ENCODE data around the gene TCP11L1. TPM values are rescaled to one million over a fixed set of nuclear protein-coding genes. Genes with fewer than 3 reads are reported as not detected.

Gene TCP11L1, protein sequence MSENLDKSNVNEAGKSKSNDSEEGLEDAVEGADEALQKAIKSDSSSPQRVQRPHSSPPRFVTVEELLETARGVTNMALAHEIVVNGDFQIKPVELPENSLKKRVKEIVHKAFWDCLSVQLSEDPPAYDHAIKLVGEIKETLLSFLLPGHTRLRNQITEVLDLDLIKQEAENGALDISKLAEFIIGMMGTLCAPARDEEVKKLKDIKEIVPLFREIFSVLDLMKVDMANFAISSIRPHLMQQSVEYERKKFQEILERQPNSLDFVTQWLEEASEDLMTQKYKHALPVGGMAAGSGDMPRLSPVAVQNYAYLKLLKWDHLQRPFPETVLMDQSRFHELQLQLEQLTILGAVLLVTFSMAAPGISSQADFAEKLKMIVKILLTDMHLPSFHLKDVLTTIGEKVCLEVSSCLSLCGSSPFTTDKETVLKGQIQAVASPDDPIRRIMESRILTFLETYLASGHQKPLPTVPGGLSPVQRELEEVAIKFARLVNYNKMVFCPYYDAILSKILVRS
- total RNA-seq: 22.7 TPM
- polyA plus RNA-seq: 9.2 TPM

DNA sequence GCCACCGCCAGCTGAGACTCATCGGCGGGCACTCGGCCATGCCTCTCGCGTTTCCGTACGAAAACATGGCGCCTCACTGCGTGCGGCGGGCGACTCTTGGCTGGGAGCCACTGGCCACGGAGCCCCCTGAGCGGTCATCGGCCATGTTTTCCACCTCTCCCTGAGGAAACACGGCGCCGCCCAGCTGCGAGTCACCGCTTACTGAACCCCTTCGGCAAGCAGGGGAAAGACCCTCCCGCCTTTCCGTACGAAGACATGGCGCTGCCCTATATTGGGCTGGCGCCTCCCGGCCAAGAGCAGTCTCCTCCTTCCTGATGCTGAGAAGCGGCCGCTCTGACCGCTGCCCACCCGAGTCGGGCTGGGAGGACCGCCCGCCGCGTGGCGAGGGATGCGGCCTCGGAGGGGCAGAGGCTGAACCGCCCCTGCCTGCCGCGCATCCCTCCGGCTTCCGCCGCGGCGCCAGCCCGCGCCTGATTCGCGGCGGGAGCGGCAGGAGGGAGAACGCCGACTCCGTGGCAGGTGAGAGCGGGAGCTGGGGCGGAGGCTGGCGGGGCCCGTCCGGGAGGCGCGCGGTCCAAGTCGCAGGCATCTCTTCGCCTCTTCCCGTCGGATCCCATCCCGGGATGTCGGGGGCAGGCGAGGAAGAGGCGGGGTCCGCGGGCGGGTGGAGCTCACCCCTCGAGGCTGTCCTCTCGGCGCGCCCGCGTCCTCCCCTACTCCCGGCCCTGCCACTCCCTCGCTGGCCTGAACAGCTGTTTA lies at the start of gene TCP11L1:
TCP11L1 (plus strand) TSS at position 299 of the 759 bp plus-strand sequence. CDS start 4,202 bp downstream, outside the sequence.
- WGBS: under 1% methylated on average over 84 of the region's 84 CpGs
- peak within 1 kb of the TSS; percentile 78 for H3K4me3 ChIP-seq (ENCODE audit: low read depth, low read length)
- peaks cover 1% of the 10 kb centered on the region for H3K4me1 ChIP-seq (ENCODE audit: insufficient read depth)
- DNase-seq (ENCODE audit: extremely low spot score): peak; percentile 84
- no peaks in the 10 kb centered on the region for H3K36me3 ChIP-seq (ENCODE audit: insufficient read depth)
- H3K27ac ChIP-seq (ENCODE audit: low read depth): peak within 1 kb of the TSS; percentile 92

DNA sequence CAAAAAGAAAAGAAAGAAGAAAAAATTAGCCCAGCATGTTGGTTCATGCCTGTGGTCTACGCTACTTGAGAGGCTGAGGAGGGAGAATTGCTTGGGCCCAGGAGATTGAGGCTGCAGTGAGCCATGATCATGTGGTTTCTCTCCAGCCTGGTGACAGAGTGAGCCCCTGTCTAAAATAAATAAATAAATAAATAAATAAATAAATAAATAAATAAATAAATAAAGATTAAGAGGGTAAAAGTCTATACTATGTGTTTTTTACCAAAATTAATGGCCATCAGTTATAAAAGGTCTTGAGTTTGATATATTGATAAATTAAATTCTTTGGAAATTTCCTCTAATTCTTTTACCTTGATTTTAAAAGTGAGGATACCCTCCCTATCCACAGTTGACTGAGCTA lies 48.9 kb upstream of the TCP11L1 start:
- Histone ChIP-seq H3K4me1 (ENCODE audit: insufficient read depth) (no peaks in the 10 kb centered on the region), H3K36me3 (ENCODE audit: insufficient read depth) (no peaks in the 10 kb centered on the region), H3K27ac (ENCODE audit: low read depth) (no peak overlapping the region), H3K4me3 (ENCODE audit: low read depth, low read length) (no peak overlapping the region)
- 40% methylated on average over 1 of the region's 1 CpG for WGBS
- DNase-seq (ENCODE audit: extremely low spot score): no peak

DNA sequence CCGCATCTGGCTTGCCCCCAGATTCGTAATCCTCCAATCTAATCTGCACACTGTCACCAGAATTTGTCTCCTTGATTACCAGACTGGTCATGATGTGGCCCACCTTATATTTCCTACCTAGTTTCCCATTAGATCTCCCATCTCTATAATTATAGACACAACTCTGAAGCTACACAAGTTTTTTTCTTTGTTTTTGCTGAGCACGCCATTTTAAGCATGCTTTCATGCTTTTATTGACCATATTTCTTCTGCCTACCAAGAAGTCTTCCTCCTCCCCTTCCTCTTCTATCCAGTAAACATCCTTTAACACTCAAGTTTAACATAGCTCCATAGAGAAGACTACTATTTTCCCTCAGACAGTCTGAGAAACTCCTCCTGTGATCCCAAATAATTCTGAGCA lies 47.9 kb upstream of the TCP11L1 start:
- DNase-seq (ENCODE audit: extremely low spot score): no peak
- WGBS: 83% methylated on average over 3 of the region's 3 CpGs
- no peaks in the 10 kb centered on the region for H3K36me3 ChIP-seq (ENCODE audit: insufficient read depth)

DNA sequence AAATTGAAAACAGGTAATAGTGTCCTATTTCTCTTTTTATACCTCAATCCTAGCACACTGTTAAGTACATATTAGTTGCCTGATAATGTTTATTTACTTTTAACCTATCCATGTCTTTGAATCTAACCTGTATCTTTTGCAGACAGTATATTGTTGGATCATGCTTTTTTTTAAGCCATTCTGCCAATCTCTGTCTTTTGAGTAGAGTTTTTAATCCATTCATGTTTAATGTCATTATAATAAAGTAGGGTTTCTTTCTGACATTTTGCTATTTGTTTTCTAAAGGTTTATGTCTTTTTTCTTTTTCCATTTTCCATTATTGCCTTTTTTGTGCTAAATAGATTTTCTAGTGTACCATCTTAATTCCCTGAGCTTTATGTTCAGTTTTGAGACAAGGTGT lies 47.5 kb upstream of the TCP11L1 start:
- no peaks in the 10 kb centered on the region for H3K4me1 ChIP-seq (ENCODE audit: insufficient read depth)
- H3K36me3 ChIP-seq (ENCODE audit: insufficient read depth): no peaks in the 10 kb centered on the region
- no peak for DNase-seq (ENCODE audit: extremely low spot score)
- no peak overlapping the region for H3K4me3 ChIP-seq (ENCODE audit: low read depth, low read length)
- H3K27ac ChIP-seq (ENCODE audit: low read depth): no peak overlapping the region

More for the DNA sequence above, 47.9 kb upstream of the TCP11L1 start:
- no peaks in the 10 kb centered on the region for H3K4me1 ChIP-seq (ENCODE audit: insufficient read depth)
- H3K27ac ChIP-seq (ENCODE audit: low read depth): peak overlapping the region; percentile 10
- no peak overlapping the region for H3K4me3 ChIP-seq (ENCODE audit: low read depth, low read length)

DNA sequence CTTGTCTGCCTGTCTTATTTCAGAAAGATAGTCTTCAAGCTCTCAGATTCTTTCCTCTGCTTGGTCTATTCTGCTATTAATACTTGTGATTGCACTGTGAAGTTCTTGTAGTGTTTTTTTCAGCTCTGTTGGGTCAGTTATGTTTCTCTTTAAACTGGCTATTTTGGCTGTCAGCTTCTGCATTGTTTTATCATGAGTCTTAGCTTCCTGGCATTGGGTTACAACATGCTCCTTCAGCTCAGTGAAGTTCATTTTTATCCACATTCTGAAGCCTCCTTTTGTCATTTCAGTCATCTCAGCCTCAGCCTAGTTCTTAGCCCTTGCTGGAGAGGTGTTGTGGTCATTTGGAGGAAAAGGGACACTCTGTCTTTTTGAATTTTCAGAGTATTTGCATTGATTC lies 39.2 kb upstream of the TCP11L1 start:
- H3K4me1 ChIP-seq (ENCODE audit: insufficient read depth): no peaks in the 10 kb centered on the region
- H3K36me3 ChIP-seq (ENCODE audit: insufficient read depth): no peaks in the 10 kb centered on the region
- H3K27ac ChIP-seq (ENCODE audit: low read depth): no peak overlapping the region
- no peak for DNase-seq (ENCODE audit: extremely low spot score)
- no peak overlapping the region for H3K4me3 ChIP-seq (ENCODE audit: low read depth, low read length)

DNA sequence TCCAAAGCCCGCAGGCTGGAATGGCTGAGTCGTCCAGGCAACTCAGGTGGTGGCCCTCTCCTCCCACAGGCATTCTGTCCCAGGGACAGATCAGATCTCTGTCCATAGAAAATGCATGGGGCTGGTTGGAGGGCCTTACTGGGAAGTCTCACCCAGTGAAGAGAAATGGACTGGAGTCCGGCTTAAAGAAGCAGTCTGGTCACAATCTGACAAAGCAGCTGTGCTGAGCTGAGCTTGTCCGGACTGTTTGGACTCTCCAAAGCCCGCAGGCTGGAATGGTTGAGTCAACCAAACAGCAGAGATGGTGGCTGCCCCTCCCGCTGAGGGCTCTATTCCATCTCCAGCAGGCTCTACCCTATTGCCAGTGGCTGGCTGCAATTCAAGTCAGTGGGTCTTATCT lies 38.1 kb upstream of the TCP11L1 start:
- no peaks in the 10 kb centered on the region for H3K36me3 ChIP-seq (ENCODE audit: insufficient read depth)
- DNase-seq (ENCODE audit: extremely low spot score): no peak
- no peaks in the 10 kb centered on the region for H3K4me1 ChIP-seq (ENCODE audit: insufficient read depth)
- 83% methylated on average over 6 of the region's 6 CpGs for WGBS
- no peak overlapping the region for H3K4me3 ChIP-seq (ENCODE audit: low read depth, low read length)
- H3K27ac ChIP-seq (ENCODE audit: low read depth): no peak overlapping the region

DNA sequence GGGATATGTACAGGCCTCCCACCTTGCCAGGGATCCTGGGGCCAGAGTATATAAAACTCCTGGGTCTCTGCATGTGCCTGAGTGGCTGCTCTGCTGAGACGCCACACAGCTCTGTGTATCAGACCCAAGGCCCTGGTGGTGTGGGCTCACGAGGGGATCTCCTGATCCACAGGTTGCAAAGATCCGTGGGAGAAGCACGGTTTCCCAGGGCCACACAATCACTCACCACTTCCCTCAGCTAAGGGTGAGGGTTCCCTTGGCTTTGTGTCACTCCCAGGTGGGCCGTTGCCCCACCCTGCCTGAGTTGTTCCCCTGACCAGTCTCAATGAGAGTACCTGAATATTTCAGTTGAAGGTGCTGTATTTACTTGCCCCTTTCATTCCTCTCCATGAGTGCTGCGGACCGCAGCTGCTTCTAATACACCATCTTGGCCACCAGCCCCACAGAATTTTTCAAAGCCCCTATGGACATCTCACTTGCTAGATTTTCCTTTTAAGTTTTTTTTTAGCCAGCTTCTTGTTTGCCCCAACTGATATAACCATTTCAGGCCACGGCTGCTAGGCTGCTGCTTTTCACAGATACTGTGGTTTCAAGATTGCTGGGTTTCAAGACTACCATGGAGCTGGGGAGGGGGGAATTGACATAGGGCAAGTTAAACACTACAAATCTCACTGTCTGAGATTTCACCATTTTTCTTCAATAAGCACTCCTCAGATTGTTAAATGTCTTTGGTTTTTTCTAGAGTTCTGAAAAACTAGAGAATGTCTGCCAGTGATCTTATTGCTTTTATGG lies 37.4 kb upstream of the TCP11L1 start:
- H3K4me1 ChIP-seq (ENCODE audit: insufficient read depth): no peaks in the 10 kb centered on the region
- WGBS: 86% methylated on average over 8 of the region's 8 CpGs
- no peak overlapping the region for H3K27ac ChIP-seq (ENCODE audit: low read depth)
- H3K4me3 ChIP-seq (ENCODE audit: low read depth, low read length): no peak overlapping the region
- no peak for DNase-seq (ENCODE audit: extremely low spot score)
- H3K36me3 ChIP-seq (ENCODE audit: insufficient read depth): no peaks in the 10 kb centered on the region

DNA sequence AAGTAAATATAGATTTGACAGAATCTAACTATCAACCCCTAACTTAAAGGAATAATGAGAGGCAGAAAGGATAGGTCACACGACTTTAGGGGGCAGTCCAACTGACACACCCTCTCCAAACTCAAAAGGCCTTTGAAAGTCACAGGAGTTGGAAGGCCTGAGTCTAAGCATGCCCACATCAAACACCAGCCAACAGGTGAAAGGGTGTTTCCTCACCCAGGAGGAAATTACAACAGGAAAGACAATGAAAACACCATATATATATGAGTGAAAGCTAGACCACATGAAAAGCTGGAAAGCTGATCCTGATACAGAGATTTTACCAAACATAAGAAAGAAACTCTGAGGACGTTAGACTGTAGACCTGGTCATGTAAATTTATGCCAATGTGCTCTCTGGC lies 34.2 kb upstream of the TCP11L1 start:
- Histone ChIP-seq H3K27ac (ENCODE audit: low read depth) (no peak overlapping the region), H3K4me3 (ENCODE audit: low read depth, low read length) (no peak overlapping the region), H3K4me1 (ENCODE audit: insufficient read depth) (no peaks in the 10 kb centered on the region), H3K36me3 (ENCODE audit: insufficient read depth) (no peaks in the 10 kb centered on the region)
- DNase-seq (ENCODE audit: extremely low spot score): no peak
- 46% methylated on average over 2 of the region's 2 CpGs for whole genome bisulfite sequencing

DNA sequence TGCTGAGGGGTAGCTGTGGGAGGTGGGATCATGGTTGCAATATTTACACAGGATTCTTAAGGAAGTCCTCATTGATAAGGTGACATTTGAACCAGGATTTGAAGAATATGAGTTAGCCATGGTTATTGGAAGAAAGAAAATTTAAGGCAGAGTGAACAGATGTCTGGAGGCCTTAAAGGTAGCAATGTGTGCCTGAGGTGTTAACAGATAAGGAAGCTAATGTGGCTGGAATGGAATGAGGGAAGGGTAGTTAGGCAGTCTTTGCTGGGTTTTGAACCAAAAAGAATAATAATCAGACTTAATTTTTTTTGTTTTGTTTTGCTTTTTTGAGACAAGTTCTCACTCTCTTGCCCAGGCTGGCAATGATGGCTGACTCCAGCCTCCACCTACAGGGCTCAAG lies 33.4 kb upstream of the TCP11L1 start:
- Histone ChIP-seq H3K27ac (ENCODE audit: low read depth) (no peak overlapping the region), H3K4me1 (ENCODE audit: insufficient read depth) (no peaks in the 10 kb centered on the region), H3K36me3 (ENCODE audit: insufficient read depth) (no peaks in the 10 kb centered on the region), H3K4me3 (ENCODE audit: low read depth, low read length) (no peak overlapping the region)
- DNase-seq (ENCODE audit: extremely low spot score): no peak

DNA sequence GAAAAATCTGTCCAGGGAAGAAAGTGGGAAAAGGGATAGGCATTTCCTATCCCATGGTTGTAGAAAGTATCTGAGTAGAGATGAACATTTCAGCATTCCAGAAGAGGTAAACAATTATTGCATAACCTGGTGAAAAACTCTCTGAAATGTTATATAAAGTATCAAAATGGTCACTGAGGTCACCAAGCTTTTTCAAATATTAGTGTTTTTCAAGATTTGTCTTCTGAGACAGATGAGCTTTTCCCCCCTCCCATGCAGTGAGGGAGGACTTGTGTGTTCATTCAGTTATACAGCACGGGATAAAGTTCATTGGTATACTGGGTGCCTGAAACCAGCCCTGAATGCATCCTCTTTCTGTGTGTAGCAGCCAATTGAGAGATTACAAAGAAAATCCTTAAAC lies 25.6 kb upstream of the TCP11L1 start:
- Histone ChIP-seq H3K27ac (ENCODE audit: low read depth) (no peak overlapping the region), H3K4me3 (ENCODE audit: low read depth, low read length) (no peak overlapping the region), H3K4me1 (ENCODE audit: insufficient read depth) (no peaks in the 10 kb centered on the region), H3K36me3 (ENCODE audit: insufficient read depth) (no peaks in the 10 kb centered on the region)
- DNase-seq (ENCODE audit: extremely low spot score): no peak
- WGBS: 36% methylated on average over 1 of the region's 1 CpG

DNA sequence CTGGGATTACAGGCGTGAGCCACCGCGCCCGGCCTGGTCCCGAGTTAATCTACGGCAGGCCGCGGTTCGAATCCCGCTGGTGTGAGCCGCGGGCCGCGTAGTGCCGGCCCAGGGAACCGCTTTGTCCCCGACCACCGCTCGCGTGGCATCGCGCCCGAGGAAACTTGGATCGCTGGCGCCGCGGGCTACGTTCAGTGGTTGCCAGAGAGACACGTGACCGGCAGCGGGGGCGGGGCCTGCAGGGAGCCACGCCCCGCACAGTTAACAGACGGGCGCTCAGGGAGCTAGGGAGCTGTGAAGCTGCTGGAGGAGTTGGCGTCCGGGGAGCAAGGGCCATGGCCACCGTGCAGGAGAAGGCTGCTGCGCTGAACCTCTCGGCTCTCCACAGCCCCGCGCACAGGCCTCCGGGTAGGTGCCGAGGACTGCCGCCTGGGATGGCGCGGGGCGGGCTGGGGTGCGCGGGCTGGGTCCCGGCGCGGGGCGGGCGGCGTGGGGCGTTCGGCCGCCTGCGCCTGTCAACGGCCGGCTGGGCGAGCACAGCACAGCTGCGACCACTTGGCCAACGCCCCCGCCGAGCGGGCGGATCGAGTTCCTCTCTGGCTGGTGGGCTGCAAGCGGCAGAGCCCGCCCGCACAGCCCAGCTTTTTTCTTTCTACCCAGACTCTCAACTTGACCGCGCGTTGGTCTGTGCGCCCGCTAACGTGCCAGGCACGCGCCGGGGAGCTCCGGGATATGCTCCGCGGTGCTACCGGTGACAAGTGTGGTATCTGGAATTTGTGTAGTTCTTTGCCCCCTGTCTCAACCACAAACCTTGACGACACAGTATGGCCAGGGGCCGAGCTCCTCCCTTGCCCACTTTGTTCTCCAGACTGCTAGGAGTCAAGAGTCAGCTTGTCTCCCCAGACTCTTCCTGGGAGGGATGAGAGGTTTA lies 23.5 kb upstream of the TCP11L1 start, which contains the start of gene DEPDC7:
DEPDC7 (plus strand) TSS at position 258 of the 931 bp plus-strand sequence; CDS start at position 336, 78 bp downstream.
- H3K36me3 ChIP-seq (ENCODE audit: insufficient read depth): no peaks in the 10 kb centered on the region
- no peak within 1 kb of the TSS for H3K27ac ChIP-seq (ENCODE audit: low read depth)
- H3K4me3 ChIP-seq (ENCODE audit: low read depth, low read length): peak within 1 kb of the TSS; percentile 82
- H3K4me1 ChIP-seq (ENCODE audit: insufficient read depth): no peaks in the 10 kb centered on the region
- WGBS: 3% methylated on average over 89 of the region's 89 CpGs
- DNase-seq (ENCODE audit: extremely low spot score): peak; percentile 59

DNA sequence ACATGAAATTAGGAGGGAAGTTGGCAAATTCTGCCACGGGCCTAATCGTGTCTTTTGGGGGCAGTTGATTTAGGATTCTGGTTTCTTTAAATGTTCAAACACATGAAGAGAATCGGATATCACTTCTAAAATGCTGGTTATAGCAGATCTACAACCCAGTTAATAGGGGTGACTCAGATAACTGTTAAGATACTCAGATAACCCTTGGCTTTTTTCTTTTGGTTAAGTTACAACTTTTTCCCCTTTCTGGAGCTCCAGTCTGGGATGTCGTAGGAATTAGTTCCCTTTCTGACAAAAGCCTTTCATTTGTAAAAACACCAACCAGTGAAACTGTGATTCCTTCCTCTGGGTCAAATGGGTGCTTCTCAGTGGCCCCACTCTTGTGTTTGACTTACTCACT lies 22.7 kb upstream of the TCP11L1 start:
- 48% methylated on average over 4 of the region's 4 CpGs for WGBS
- no peak overlapping the region for H3K27ac ChIP-seq (ENCODE audit: low read depth)

More for the DNA sequence above, 22.7 kb upstream of the TCP11L1 start:
- H3K36me3 ChIP-seq (ENCODE audit: insufficient read depth): no peaks in the 10 kb centered on the region
- H3K4me1 ChIP-seq (ENCODE audit: insufficient read depth): no peaks in the 10 kb centered on the region
- no peak for DNase-seq (ENCODE audit: extremely low spot score)
- peak overlapping the region; percentile 82 for H3K4me3 ChIP-seq (ENCODE audit: low read depth, low read length)
